Stimulated activated naive CD8-positive, alpha-beta T cell treated with anti-CD3 and anti-CD28 coated beads, Interleukin-15, Interleukin-2, amounts not matched to agents 100 ng/mL and 50 ng/mL, for 24 hours (primary cell): ENCODE measurements around the gene PLOD2.
A peak's percentile ranks its signal among the peaks of the same experiment; 100 is the strongest.

Experiments
- H3K27ac Mint-ChIP-seq: one replicate; pipeline ENCODE4 v1.8.0; 2021; ENCODE audit warnings: mild to moderate bottlenecking, mixed read lengths
- H3K27me3 Mint-ChIP-seq: one replicate; pipeline ENCODE4 v1.8.0; 2021; ENCODE audit warnings: mixed read lengths
- H3K36me3 Mint-ChIP-seq: one replicate; pipeline ENCODE4 v1.8.0; 2021; ENCODE audit warnings: low read depth, mixed read lengths
- H3K4me1 Mint-ChIP-seq: one replicate; pipeline ENCODE4 v1.8.0; 2021; ENCODE audit warnings: low read depth, mixed read lengths
- H3K4me3 Mint-ChIP-seq: one replicate; pipeline ENCODE4 v1.8.0; 2021; ENCODE audit warnings: mild to moderate bottlenecking, mixed read lengths
- H3K9me3 Mint-ChIP-seq: one replicate; pipeline ENCODE4 v1.8.0; 2021; ENCODE audit warnings: mixed read lengths

PLOD2 gene

DNA sequence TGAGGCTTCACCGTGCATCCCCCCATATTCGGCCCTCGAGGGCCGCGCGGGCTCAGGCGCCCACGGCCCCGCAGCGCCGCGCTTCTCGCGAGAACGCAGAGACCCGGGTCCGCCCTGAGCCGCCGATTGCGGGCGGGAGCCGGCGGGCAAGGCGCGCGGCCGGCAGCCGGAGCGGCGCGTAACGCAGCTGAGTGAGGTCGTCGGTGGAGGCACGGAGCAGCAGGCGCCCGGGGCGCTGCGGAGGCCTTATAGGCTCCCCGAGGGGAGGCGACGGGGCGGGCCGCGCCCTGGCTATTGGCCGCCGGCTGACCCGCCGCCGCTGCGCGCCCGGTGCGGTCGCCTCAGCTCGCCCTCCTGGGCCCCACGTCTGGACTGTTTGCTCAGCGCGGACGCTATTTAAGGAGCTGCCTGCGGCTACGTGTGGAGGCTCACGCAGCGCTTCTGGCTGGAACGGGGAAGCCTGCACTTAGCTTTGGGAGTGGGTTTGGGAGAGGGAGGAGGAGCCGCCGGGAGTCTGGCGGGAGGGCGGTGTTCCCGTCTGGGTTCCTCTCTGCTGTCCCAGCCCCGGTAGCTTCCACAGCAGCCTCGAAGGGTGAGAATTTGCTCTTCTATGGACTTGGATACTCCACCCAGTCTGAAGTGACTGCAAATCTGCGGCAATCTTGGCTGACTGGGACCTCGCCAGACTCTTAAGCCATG lies at the start of gene PLOD2:
PLOD2 (minus strand) TSS at position 221 of the 699 bp plus-strand sequence; CDS start at position 26, 195 bp downstream.
- H3K9me3 Mint-ChIP-seq: peaks cover 4% of the 10 kb centered on the region
- peaks cover 71% of the 10 kb centered on the region for H3K27me3 Mint-ChIP-seq
- no peaks in the 10 kb centered on the region for H3K36me3 Mint-ChIP-seq
- H3K4me3 Mint-ChIP-seq: peak within 1 kb of the TSS; percentile 65
- H3K27ac Mint-ChIP-seq: peak within 1 kb of the TSS; percentile 7
- H3K4me1 Mint-ChIP-seq: peaks cover 24% of the 10 kb centered on the region

GRCh38 chr3:146209371-146209770 lies 48.4 kb upstream of the PLOD2 start:
- Mint-ChIP-seq H3K9me3 (no peaks in the 10 kb centered on the region), H3K4me1 (no peaks in the 10 kb centered on the region), H3K27me3 (peaks cover 2% of the 10 kb centered on the region), H3K27ac (no peak overlapping the region), H3K36me3 (no peaks in the 10 kb centered on the region), H3K4me3 (no peak overlapping the region)

DNA sequence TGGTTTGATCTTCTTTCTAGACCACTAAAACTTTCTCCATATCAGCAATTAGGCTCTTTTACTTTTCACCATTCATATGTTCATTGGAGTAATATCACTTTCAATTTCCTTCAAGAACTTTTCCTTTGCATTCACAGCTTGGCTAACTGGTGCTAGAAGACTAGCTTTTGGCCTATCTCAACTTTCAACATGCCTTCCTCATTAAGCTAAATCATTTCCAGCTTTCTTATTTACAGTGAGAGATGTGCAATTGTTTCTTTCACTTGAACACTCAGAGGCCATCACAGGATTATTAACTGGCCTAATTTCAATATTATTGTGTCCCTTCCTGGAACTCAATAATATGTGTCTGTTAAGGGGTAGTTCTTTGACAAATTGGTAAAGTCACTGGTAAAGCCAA lies 42.8 kb upstream of the PLOD2 start:
- no peaks in the 10 kb centered on the region for H3K9me3 Mint-ChIP-seq
- no peaks in the 10 kb centered on the region for H3K36me3 Mint-ChIP-seq
- no peaks in the 10 kb centered on the region for H3K27me3 Mint-ChIP-seq
- no peaks in the 10 kb centered on the region for H3K4me1 Mint-ChIP-seq
- no peak overlapping the region for H3K27ac Mint-ChIP-seq
- H3K4me3 Mint-ChIP-seq: no peak overlapping the region

DNA sequence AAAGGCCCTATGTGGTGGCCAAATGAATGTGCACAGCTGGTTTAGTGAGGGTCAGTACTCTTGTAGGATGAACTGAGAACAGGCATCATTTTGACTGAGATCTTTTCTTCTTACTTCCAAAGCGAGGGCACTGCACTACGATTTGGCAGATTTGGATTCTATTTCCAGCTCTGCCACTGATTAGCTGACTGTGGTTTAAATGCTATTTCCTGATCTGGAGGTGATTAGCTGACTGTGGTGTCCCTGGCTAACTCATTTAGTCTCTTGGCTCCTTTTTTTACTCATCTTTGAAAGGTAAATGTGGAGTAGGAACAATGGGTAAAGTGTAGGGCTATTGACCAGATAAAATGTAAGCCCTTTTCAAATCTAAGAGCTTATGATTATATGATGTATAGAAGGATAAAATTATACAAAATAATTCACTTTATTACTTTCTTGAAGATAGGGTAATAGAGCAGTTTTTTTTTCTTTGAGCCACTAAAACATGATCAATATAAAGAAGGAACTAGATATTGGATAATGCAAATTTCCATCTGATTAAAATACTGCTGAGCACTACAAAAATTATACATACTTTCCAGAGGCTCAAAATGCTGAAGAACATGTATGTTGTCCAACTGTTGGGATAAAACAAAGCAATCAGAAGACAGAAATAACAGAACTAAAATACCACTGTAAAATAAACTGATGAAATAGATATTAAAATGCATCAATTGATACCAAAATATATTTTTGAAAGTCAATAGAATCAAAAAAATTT lies 39.7 kb upstream of the PLOD2 start:
- H3K27ac Mint-ChIP-seq: no peak overlapping the region
- no peaks in the 10 kb centered on the region for H3K36me3 Mint-ChIP-seq
- H3K27me3 Mint-ChIP-seq: no peaks in the 10 kb centered on the region
- no peaks in the 10 kb centered on the region for H3K9me3 Mint-ChIP-seq
- H3K4me3 Mint-ChIP-seq: no peak overlapping the region
- no peaks in the 10 kb centered on the region for H3K4me1 Mint-ChIP-seq

GRCh38 chr3:146199762-146200161 lies 38.8 kb upstream of the PLOD2 start:
- Mint-ChIP-seq H3K36me3 (no peaks in the 10 kb centered on the region), H3K27ac (no peak overlapping the region), H3K4me1 (no peaks in the 10 kb centered on the region), H3K4me3 (no peak overlapping the region), H3K9me3 (no peaks in the 10 kb centered on the region), H3K27me3 (peaks cover 4% of the 10 kb centered on the region)

DNA sequence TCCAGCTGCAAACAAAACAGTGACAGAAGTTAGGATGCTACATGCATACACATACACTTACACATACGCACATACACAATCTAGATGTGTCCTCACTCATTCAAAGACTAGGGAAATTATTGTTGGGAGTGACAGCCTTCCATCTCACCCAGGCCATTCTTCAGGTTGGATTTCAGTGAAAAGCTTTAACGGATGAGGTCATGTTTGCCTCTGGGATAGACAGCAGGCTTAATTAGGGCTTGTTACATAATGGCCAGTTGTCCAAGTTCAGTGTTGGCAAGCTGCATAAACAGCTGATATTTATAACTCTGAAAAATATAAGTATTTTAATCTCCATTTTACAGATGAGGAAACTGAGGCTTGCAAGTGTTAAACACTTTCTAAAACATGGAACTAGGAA lies 35.8 kb upstream of the PLOD2 start:
- H3K27me3 Mint-ChIP-seq: peaks cover 7% of the 10 kb centered on the region
- no peak overlapping the region for H3K4me3 Mint-ChIP-seq
- H3K9me3 Mint-ChIP-seq: no peaks in the 10 kb centered on the region
- H3K36me3 Mint-ChIP-seq: no peaks in the 10 kb centered on the region
- H3K4me1 Mint-ChIP-seq: no peaks in the 10 kb centered on the region
- H3K27ac Mint-ChIP-seq: no peak overlapping the region

DNA sequence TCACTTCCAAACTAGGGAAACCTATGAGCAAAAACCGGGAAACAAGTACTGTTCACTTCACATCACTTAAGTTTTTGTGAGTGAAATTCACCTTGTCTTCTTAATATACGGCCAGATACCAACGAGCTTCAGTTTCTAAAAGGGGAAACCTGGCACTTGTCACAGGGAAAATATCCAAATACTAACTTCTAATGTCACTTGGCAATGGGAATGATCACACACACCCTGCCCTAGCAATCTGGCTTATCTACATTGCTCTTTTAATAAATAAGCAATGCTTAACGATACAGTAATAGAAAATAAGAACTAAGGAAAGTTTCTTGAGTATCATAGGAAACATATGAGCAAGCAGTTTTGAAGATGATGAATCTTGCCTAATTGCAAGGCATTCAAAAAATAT lies 34.6 kb upstream of the PLOD2 start:
- Mint-ChIP-seq H3K4me3 (no peak overlapping the region), H3K4me1 (no peaks in the 10 kb centered on the region), H3K9me3 (no peaks in the 10 kb centered on the region), H3K27me3 (peaks cover 7% of the 10 kb centered on the region), H3K27ac (no peak overlapping the region), H3K36me3 (no peaks in the 10 kb centered on the region)

GRCh38 chr3:146195030-146195429 lies 34.0 kb upstream of the PLOD2 start:
- no peaks in the 10 kb centered on the region for H3K9me3 Mint-ChIP-seq
- no peak overlapping the region for H3K27ac Mint-ChIP-seq
- H3K4me3 Mint-ChIP-seq: no peak overlapping the region

GRCh38 chr3:146191051-146191450 lies 30.1 kb upstream of the PLOD2 start:
- no peaks in the 10 kb centered on the region for H3K4me1 Mint-ChIP-seq

More at GRCh38 chr3:146195030-146195429, 34.0 kb upstream of the PLOD2 start:
- Mint-ChIP-seq H3K36me3 (no peaks in the 10 kb centered on the region), H3K4me1 (no peaks in the 10 kb centered on the region), H3K27me3 (peaks cover 7% of the 10 kb centered on the region)

GRCh38 chr3:146189519-146190173 lies 28.7 kb upstream of the PLOD2 start:
- Mint-ChIP-seq H3K4me1 (no peaks in the 10 kb centered on the region), H3K27me3 (peaks cover 8% of the 10 kb centered on the region), H3K27ac (no peak overlapping the region), H3K4me3 (no peak overlapping the region), H3K36me3 (no peaks in the 10 kb centered on the region), H3K9me3 (no peaks in the 10 kb centered on the region)

More at GRCh38 chr3:146191051-146191450, 30.1 kb upstream of the PLOD2 start:
- Mint-ChIP-seq H3K4me3 (no peak overlapping the region), H3K27me3 (peaks cover 11% of the 10 kb centered on the region), H3K36me3 (no peaks in the 10 kb centered on the region), H3K9me3 (no peaks in the 10 kb centered on the region), H3K27ac (no peak overlapping the region)

DNA sequence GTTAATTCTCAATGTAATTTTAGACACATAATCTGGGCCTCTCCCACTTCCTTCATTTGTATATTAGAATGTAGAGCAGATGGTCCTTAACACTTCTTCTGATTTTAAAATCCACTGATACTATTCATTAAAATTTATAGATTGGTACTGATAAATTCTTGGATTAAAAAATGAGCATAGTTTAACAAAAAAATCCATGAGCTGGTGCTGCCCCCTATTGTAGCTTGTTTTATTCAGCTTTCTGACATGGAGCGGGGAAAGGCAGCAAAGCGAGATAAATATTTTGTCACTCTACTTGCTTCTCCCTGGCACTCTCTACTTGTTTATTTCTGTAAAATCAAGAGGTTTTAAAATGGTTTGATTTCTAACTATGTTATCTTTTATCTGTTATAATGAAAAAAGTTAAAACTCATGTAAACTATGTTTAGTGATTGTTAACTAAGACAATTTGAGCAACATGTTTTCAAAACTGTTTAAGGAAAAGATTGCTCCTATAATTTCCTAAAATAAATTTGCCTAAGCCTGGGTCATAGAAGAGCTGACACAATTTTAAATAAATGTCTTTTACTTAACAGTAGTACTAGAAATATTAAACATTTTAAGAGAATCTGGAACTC lies 26.5 kb upstream of the PLOD2 start:
- Mint-ChIP-seq H3K9me3 (no peaks in the 10 kb centered on the region), H3K27me3 (peaks cover 4% of the 10 kb centered on the region), H3K27ac (no peak overlapping the region), H3K4me3 (no peak overlapping the region), H3K4me1 (no peaks in the 10 kb centered on the region), H3K36me3 (no peaks in the 10 kb centered on the region)

GRCh38 chr3:146184241-146185015 lies 23.4 kb upstream of the PLOD2 start:
- H3K4me1 Mint-ChIP-seq: no peaks in the 10 kb centered on the region
- H3K4me3 Mint-ChIP-seq: no peak overlapping the region
- no peak overlapping the region for H3K27ac Mint-ChIP-seq

GRCh38 chr3:146181216-146181615 lies 20.2 kb upstream of the PLOD2 start:
- Mint-ChIP-seq H3K27ac (no peak overlapping the region), H3K4me1 (no peaks in the 10 kb centered on the region), H3K4me3 (no peak overlapping the region), H3K9me3 (no peaks in the 10 kb centered on the region), H3K27me3 (no peaks in the 10 kb centered on the region), H3K36me3 (no peaks in the 10 kb centered on the region)

More at GRCh38 chr3:146184241-146185015, 23.4 kb upstream of the PLOD2 start:
- Mint-ChIP-seq H3K27me3 (peaks cover 4% of the 10 kb centered on the region), H3K36me3 (no peaks in the 10 kb centered on the region), H3K9me3 (no peaks in the 10 kb centered on the region)

DNA sequence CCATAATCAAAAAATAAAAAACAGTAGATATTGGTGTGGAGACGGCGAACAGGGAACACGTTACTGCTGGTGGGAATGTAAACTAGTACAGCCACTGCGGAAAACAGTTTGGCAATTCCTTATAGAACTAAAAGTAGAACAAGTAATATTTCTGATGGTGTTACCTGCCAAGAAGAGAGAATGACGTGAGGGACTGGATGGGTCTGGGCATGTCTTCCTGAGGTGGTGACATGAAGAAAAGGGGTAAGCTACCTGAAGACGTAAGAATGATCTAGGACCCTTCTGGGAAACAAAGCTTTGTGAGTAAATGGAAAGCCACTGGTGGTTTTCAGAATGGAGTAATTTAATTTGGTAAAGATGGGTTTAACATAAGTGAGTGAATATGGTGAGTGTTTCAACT lies 19.4 kb upstream of the PLOD2 start:
- Mint-ChIP-seq H3K27ac (no peak overlapping the region), H3K4me1 (no peaks in the 10 kb centered on the region), H3K4me3 (no peak overlapping the region), H3K9me3 (no peaks in the 10 kb centered on the region), H3K36me3 (no peaks in the 10 kb centered on the region), H3K27me3 (no peaks in the 10 kb centered on the region)
